Measurements from ENCODE around the gene CLIC4. TPM values are rescaled to one million over a fixed set of nuclear protein-coding genes. Genes with fewer than 3 reads are reported as not detected.

Gene CLIC4
- total and polyA plus RNA-seq, 11 donors, result 111 to 917 (median 387) TPM

- H3K27ac ChIP-seq, result no peak overlapping the region
- peaks cover 0 to 6% (median 0%) of the 10 kb centered on the region in 12 donors for H3K4me1 ChIP-seq
- H3K27me3 ChIP-seq, result peaks cover 0 to 57% (median 9%) of the 10 kb centered on the region in 9 donors
- ATAC-seq (no peak), DNase-seq (no peak)
- no peaks in the 10 kb centered on the region for H3K9me3 ChIP-seq
- intact Hi-C loops (cut with DNase I), result no loop called here
- H3K36me3 ChIP-seq, result no peaks in the 10 kb centered on the region
- TF ChIP-seq CTCF (IDR thresholded peaks at IDR 0.05), result no peak
- TF ChIP-seq POLR2A (IDR thresholded peaks at IDR 0.05), result no peak
- WGBS, 4 donors, result 76 to 83% (median 81%) methylated on average over 3 of the region's 3 CpGs
- H3K4me3 ChIP-seq, result no peak overlapping the region
These were observed 120.3 kb downstream of the CLIC4 start for GRCh38 chr1:24865587-24865986.

DNA sequence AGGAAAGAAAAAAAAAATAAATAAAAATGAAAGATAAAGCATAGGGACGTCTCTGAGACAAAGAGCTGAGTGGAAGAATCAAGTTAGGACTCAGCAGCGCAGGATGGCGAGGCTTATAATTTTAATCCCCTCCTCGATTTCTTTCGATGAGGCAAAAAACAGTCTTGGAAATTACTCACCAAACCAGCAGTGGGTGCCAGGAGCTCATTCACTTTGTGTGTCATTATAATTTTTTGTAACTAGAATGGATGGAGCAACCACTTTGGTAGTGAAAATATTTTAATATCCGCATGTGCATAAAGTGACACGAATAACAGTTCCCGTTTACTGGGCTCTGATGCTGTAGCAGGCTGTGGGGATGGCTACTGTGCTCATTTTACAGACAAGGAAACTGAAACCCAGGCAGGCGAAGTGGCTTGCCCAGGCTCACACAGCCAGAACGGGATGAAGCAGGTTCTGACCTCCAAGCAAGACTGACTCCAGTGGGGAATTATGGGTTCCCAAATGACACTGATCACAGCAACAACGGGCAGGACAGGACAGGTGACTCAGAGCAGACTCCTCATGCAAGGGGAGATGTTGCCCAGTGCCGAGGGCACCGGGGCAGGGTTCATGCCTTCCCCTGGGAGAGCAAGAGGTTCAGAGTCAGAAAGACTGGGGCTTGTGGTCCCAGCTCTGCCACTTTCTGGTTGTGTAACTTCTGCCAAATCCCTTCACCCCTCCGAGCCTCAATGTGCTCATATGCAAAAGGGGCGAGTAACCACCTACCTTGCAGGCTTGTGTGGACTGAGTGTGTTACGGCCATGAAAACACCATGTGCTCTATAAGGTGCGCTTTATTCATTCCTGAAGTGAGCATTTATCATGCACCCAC lies 121.2 kb downstream of the CLIC4 start:
- Histone ChIP-seq H3K27ac (no peak overlapping the region), H3K36me3 (no peaks in the 10 kb centered on the region), H3K4me3 (no peak overlapping the region), H3K4me1 (peaks cover 0 to 13% (median 0%) of the 10 kb centered on the region in 12 donors), H3K9me3 (no peaks in the 10 kb centered on the region), H3K27me3 (peaks cover 0 to 56% (median 14%) of the 10 kb centered on the region in 9 donors)
- WGBS, 4 donors, result 73 to 79% (median 77%) methylated on average over 14 to 17 of the region's 17 CpGs
- no peak for TF ChIP-seq POLR2A (IDR thresholded peaks at IDR 0.05)
- no peak for TF ChIP-seq CTCF (IDR thresholded peaks at IDR 0.05)
- ATAC-seq (no peak), DNase-seq (no peak)
- intact Hi-C loops (cut with DNase I), result no loop called here

DNA sequence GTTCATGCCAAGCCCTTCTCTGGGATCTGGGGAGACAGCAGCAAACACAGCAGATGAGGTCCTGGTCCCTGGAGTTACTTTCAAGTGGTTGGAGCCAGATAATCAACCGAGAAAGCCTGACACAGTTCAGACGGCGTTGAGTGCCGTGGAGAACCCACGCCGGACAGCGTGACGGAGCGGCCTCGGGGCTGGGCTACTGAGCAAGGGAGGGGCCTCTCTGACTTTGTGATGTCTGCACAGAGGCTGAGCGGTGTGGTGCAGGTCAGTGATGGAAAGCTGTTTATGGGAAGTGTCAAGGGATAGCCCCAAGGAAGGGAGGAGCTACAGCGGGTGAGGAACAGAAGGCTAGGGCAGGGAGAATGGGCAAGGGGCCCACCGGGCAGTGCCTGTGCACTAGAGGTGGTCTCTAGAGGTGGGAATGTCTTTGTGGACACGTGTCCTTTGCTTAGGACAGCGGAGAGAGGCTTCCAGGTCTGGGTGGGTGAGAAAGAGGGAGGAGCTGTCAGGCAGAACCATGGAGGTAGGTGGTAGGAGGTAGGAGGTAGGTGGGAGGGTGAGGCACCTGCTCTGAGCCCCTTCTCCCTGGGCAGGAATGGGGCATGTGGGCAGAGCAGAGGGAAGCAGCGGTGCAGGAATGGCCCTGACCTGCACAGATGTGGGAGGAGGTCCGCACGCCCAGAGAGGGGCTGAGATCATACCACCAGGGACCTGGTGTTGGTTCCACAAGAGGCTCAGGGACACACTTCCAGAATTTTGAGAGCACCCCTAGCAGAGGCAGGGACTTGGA lies 122.0 kb downstream of the CLIC4 start:
- 58 to 69% (median 66%) methylated on average over 18 of the region's 18 CpGs for WGBS, 4 donors
- H3K27me3 ChIP-seq, result peaks cover 0 to 48% (median 14%) of the 10 kb centered on the region in 9 donors

More for the DNA sequence above, 122.0 kb downstream of the CLIC4 start:
- no peak for ATAC-seq
- DNase-seq, result no peak
- Histone ChIP-seq H3K4me3 (no peak overlapping the region), H3K4me1 (peaks cover 0 to 19% (median 0%) of the 10 kb centered on the region in 12 donors), H3K9me3 (no peaks in the 10 kb centered on the region), H3K27ac (no peak overlapping the region), H3K36me3 (no peaks in the 10 kb centered on the region)
- intact Hi-C loops (cut with DNase I), result no loop called here
- TF ChIP-seq CTCF (IDR thresholded peaks at IDR 0.05), result no peak
- TF ChIP-seq POLR2A (IDR thresholded peaks at IDR 0.05), result no peak
